ENCODE results near the gene WDR88. TPM values are rescaled to one million over a fixed set of nuclear protein-coding genes. Genes with fewer than 3 reads are reported as not detected.
"Not testable (repeated sequence)": the region's sequence is repeated elsewhere in the genome, so short reads cannot be mapped to it uniquely, and the experiment has no call there.

WDR88 gene
- total RNA-seq, 1 experiment from 2014 or later = not detected

- no peak for DNase-seq (ENCODE audit: low read depth)
- in situ Hi-C loops (cut with HindIII; ENCODE audit: low pct_unique_long_range_greater_than_20kb, low sequenced_read_pairs) = no loop called here
Measured at GRCh38 chr19:33124207-33125098, 7.5 kb upstream of the WDR88 start.

GRCh38 chr19:33125929-33126388, 6.0 kb upstream of the WDR88 start:
- peak; percentile 55 for DNase-seq (ENCODE audit: low read depth)
- in situ Hi-C loops (cut with HindIII; ENCODE audit: low pct_unique_long_range_greater_than_20kb, low sequenced_read_pairs) = no loop called here

GRCh38 chr19:33126712-33127111, 5.2 kb upstream of the WDR88 start:
- DNase-seq (ENCODE audit: low read depth); in situ Hi-C loops (cut with HindIII; ENCODE audit: low pct_unique_long_range_greater_than_20kb, low sequenced_read_pairs): not testable (repeated sequence)

- DNase-seq (ENCODE audit: low read depth) = no peak
- in situ Hi-C loops (cut with HindIII; ENCODE audit: low pct_unique_long_range_greater_than_20kb, low sequenced_read_pairs) = no loop called here
Measured at GRCh38 chr19:33129901-33130300, 2.0 kb upstream of the WDR88 start.

GRCh38 chr19:33130433-33130832, 1.5 kb upstream of the WDR88 start:
- in situ Hi-C loops (cut with HindIII; ENCODE audit: low pct_unique_long_range_greater_than_20kb, low sequenced_read_pairs) = no loop called here
- DNase-seq (ENCODE audit: low read depth) = no peak

- in situ Hi-C loops (cut with HindIII; ENCODE audit: low pct_unique_long_range_greater_than_20kb, low sequenced_read_pairs) = no loop called here
- no peak for DNase-seq (ENCODE audit: low read depth)
Measured at GRCh38 chr19:33132425-33132824, 511 bp downstream of the WDR88 start.

GRCh38 chr19:33133438-33134031, 1.6 kb downstream of the WDR88 start:
- in situ Hi-C loops (cut with HindIII; ENCODE audit: low pct_unique_long_range_greater_than_20kb, low sequenced_read_pairs) = no loop called here
- no peak for DNase-seq (ENCODE audit: low read depth)

- no peak for DNase-seq (ENCODE audit: low read depth)
- in situ Hi-C loops (cut with HindIII; ENCODE audit: low pct_unique_long_range_greater_than_20kb, low sequenced_read_pairs) = no loop called here
Measured at GRCh38 chr19:33134571-33135041, 2.7 kb downstream of the WDR88 start.

- no peak for DNase-seq (ENCODE audit: low read depth)
- in situ Hi-C loops (cut with HindIII; ENCODE audit: low pct_unique_long_range_greater_than_20kb, low sequenced_read_pairs) = no loop called here
Measured at GRCh38 chr19:33139165-33139564, 7.3 kb downstream of the WDR88 start.

- in situ Hi-C loops (cut with HindIII; ENCODE audit: low pct_unique_long_range_greater_than_20kb, low sequenced_read_pairs) = no loop called here
- peak; percentile 57 for DNase-seq (ENCODE audit: low read depth)
Measured at GRCh38 chr19:33143897-33144405, 12.0 kb downstream of the WDR88 start.

GRCh38 chr19:33146209-33146608, 14.3 kb downstream of the WDR88 start:
- in situ Hi-C loops (cut with HindIII; ENCODE audit: low pct_unique_long_range_greater_than_20kb, low sequenced_read_pairs) = no loop called here
- no peak for DNase-seq (ENCODE audit: low read depth)

- in situ Hi-C loops (cut with HindIII; ENCODE audit: low pct_unique_long_range_greater_than_20kb, low sequenced_read_pairs) = no loop called here
- no peak for DNase-seq (ENCODE audit: low read depth)
Measured at GRCh38 chr19:33147538-33147937, 15.6 kb downstream of the WDR88 start.

- no peak for DNase-seq (ENCODE audit: low read depth)
- in situ Hi-C loops (cut with HindIII; ENCODE audit: low pct_unique_long_range_greater_than_20kb, low sequenced_read_pairs) = no loop called here
Measured at GRCh38 chr19:33150852-33151518, 19.1 kb downstream of the WDR88 start.

- DNase-seq (ENCODE audit: low read depth) = no peak
- in situ Hi-C loops (cut with HindIII; ENCODE audit: low pct_unique_long_range_greater_than_20kb, low sequenced_read_pairs) = no loop called here
Measured at GRCh38 chr19:33152176-33152575, 20.3 kb downstream of the WDR88 start.

- in situ Hi-C loops (cut with HindIII; ENCODE audit: low pct_unique_long_range_greater_than_20kb, low sequenced_read_pairs) = not testable (repeated sequence)
Measured at GRCh38 chr19:33152625-33153024, 20.7 kb downstream of the WDR88 start.

GRCh38 chr19:33154313-33154712, 22.4 kb downstream of the WDR88 start:
- in situ Hi-C loops (cut with HindIII; ENCODE audit: low pct_unique_long_range_greater_than_20kb, low sequenced_read_pairs); DNase-seq (ENCODE audit: low read depth): not testable (repeated sequence)

More at GRCh38 chr19:33152625-33153024, 20.7 kb downstream of the WDR88 start:
- DNase-seq (ENCODE audit: low read depth) = not testable (repeated sequence)

GRCh38 chr19:33156334-33156733, 24.4 kb downstream of the WDR88 start:
- DNase-seq (ENCODE audit: low read depth) = no peak

GRCh38 chr19:33157906-33158305, 26.0 kb downstream of the WDR88 start:
- in situ Hi-C loops (cut with HindIII; ENCODE audit: low pct_unique_long_range_greater_than_20kb, low sequenced_read_pairs) = no loop called here

More at GRCh38 chr19:33156334-33156733, 24.4 kb downstream of the WDR88 start:
- in situ Hi-C loops (cut with HindIII; ENCODE audit: low pct_unique_long_range_greater_than_20kb, low sequenced_read_pairs) = no loop called here

GRCh38 chr19:33158365-33158764, 26.5 kb downstream of the WDR88 start:
- DNase-seq (ENCODE audit: low read depth) = no peak
- in situ Hi-C loops (cut with HindIII; ENCODE audit: low pct_unique_long_range_greater_than_20kb, low sequenced_read_pairs) = no loop called here

More at GRCh38 chr19:33157906-33158305, 26.0 kb downstream of the WDR88 start:
- no peak for DNase-seq (ENCODE audit: low read depth)
